Breast epithelium (tissue), 3 donors: ENCODE results near the gene RTN4RL1.

Source experiments
- CTCF ChIP-seq, 3 donors: fragments of 450-650 bp; IDR thresholded peaks; one replicate each; pipeline ENCODE4 v1.5.1; 2016 to 2017; ENCODE audit warnings: antibody characterized with exemption in 3 of 3, mild to moderate bottlenecking in 3 of 3, moderate library complexity in 3 of 3
- POLR2A ChIP-seq: fragments of 450-650 bp; IDR thresholded peaks from one replicate; pipeline ENCODE4 v1.6.1; 2016; ENCODE audit warnings: antibody characterized with exemption, mild to moderate bottlenecking, moderate library complexity

GRCh38 chr17:1904273-1905182 is 120.6 kb downstream of the RTN4RL1 start:
- TF ChIP-seq POLR2A = no peak
- TF ChIP-seq CTCF (IDR thresholded peaks at IDR 0.05) = no peak
